Activated CD8-positive, alpha-beta memory T cell treated with anti-CD3 and anti-CD28 coated beads, Interleukin-2, amount 50 U/mL, for 24 hours (primary cell): ENCODE data around the gene SCYGR1.
"Not testable (repeated sequence)": the region's sequence is repeated elsewhere in the genome, so short reads cannot be mapped to it uniquely, and the experiment has no call there.

Experiments
- DNase-seq: peaks from one replicate; pipeline ENCODE4 v3.0.0-alpha.2; 2020; ENCODE audit errors: extremely low read depth

The SCYGR1 gene

DNA sequence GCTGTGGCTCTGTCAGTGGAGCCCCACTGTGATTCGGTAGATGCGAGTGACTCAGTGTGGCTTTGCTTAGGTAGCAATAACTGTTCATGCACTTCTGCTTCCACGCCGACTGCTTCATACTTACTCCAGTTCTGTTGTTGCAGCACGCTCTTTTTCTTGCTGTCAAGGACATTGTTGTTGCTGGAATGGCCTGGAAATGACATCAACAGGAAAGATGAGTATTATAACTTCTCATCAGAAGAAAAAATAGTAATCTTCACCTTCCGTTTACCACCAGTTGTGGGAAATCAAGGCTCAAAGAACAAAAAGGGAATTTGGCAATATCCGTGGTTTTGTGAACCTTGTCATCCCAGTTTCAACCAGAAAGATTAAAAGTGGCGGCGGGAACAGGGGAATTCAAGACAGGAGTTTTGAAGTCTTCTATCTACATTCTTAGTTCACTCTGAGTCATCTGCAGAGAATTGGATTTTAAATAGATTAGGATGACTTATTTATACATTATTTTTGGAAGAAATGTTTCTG is 16.9 kb downstream of the SCYGR1 start:
- DNase-seq = no peak

DNA sequence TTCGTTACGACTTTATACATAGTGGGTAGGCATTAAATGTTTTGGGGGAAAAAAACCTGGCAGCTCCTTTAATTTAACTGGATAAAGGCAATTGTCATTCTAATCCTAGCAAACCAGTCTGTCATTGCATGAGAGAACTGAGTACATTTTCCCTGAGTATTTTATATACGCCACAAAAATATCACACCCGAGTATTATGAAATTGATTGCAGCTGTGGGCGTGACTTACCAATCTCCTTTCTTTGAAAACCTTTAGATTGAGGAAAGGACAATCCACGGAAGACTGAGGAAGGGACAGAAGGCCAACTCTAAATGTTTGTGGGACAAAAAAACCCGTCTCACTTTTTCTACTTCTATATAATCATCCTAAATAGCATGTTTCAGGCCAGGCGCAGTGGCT is 17.7 kb downstream of the SCYGR1 start:
- no peak for DNase-seq

DNA sequence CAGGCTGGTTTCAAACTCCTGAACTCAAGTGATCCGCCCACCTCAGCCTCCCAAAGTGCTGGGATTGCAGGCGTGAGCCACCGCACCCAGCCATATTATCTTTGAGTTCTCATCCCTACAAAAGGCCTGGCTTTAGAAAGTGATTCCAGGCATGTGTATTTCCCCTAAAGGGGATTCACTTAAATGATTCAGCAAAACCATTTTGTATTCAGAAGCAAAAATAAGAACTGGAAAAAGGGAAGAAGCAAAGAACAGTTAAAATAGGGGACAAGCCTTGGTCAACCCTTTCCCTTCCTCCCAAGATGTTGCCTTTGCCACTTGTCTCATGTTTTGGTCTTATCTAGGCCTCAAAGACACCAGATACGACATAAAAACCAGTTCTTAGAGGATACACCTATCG is 19.2 kb downstream of the SCYGR1 start:
- no peak for DNase-seq

DNA sequence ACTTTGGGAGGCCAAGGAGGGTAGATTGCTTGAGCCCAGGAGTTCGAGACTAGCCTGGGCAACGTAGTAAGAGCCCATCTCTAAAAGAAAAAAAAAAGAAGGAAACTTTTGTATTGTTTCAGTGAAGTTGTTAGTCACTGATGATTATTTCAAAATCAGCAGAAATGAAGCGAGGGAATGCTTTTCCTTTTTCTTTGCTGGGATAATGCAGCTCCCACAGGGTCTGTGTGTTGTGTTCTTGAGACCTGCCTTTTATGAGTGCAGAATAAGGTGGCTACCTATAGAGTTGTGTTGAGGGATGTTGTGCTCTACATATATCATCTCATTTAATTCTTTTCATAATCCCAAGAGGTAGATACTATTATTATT is 20.3 kb downstream of the SCYGR1 start:
- no peak for DNase-seq

DNA sequence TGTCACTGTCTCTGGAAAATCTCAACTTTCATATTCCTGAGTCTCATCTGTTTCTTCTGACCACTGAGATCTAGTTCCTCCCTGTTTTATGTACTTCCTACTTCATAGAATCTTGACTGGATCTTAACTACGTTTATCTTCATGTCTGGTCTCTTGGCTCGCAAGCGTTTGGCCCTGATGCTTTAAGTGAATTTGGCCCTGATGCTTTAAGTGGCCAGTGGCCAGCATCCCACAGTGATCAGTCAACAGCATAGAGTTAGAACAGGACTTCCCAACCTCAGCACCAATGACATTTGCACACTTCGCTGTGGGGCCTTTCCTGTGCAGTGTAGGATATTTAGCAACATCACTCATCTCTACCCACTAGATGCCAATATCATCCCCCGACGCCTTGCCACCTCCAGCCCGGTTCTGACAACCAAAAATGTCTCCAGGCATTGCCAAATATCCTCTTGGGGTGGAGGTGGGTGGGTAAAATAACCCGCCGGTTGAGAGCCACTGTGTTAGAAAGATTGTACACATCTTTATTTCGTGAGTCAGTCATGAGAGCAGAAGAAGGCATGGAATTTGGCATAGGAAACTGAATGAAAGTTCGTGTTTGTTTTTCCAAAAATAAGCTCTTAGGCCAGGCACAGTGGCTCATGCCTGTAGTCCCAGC is 20.9 kb downstream of the SCYGR1 start:
- DNase-seq = no peak

DNA sequence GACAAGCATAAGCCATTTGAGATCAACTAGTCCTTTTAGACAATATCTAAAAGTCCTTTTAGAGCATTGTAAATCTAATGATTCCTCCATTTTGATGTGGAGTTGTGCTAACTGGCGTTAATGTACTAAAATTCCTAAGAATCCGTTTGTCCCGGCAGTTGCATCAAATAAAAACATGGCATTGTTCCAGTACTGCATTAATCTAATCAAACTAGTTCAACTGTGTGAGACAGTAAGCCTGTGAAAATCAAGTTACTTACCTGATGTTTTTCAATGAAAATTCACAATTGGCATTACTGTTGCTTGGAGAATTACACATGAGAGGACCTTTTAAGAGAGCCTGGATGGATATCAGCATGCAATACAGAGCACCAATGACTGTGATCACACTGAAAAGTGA is 21.9 kb downstream of the SCYGR1 start:
- no peak for DNase-seq

DNA sequence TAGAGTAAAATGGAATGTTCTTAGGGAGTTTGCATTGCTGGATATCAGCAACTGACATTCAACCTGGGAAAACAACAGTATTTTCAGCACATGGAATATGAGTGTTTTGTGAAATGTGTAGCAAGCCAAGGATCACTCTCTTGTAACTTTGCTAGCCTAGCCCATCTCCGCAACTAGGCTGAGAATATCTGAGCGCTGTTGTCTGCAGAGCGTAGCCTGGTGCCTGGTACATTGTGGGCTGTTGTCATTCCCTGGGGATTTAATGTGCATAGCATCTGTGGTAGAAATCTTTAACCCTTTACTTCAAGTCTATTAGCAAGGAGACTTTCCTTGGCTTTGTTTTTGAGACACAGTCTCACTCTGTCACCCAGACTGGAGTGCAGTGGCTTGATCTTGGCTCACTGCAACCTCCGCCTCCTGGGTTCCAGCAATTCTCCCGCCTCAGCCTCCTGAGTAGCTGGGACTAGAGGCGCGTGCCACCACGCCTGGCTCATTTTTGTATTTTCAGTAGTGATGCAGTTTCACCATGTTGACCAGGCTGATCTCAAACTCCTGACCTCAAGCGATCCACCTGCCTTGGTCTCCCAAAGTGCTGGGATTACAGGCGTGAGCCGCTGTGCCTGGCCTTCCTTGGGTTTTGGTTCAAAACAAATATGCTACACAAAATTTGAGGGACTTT is 23.0 kb downstream of the SCYGR1 start:
- not testable (repeated sequence) for DNase-seq

DNA sequence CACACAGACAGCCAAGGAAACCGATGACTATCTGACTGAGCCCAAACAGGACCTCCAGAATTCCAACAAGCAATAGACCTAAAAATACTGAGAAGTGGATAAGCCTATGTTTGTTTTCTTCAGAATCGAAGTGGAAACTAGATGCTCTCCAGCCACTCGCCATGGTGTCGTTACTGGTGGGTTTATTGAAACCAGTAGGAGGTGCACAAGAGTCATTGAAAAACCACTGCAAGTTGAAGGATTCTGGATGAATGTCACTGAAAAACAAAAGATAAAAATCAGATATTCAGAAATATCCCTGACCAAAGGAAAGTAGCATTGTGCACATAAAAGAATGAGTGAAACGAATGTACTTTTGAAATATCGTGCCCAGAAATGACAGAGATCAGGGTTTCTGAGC is 24.0 kb downstream of the SCYGR1 start:
- DNase-seq = no peak

DNA sequence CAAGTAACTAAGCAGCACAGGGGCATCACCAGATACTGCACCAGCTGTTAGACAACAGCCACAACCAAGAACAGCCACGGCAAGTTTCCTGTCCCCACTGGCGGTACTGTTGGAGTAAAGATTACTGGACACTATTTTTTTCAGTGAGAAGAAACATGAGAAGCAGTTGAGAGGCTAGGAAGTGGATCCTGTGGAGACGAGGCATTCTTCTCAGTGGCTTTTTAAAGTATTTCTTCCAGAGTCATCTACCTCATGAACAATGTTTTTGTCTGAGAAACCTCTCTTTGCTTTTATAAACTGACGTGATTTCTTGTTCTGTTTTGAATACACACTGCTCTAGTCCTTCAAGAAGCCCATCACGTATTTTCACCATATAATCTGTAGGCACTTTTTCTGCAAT is 27.4 kb downstream of the SCYGR1 start:
- DNase-seq = no peak

DNA sequence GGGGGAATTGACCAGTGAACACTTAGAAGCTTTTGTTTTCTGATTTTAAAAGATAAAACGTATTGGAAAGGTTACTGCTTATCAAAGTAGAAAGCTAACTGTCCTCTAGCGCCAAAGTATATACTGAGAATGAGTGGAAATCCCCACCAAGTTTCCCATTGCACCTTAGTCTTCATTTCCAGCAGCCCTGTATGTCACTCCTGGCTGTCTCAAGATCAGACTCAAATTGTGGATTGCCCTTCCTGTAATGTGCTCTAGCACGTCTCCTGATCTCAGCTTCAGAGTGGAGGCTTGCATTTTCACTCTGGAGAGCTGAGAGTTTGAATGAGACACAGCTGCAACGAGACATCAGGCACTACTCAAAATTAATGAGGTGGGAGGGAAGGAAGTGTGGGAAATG is 36.1 kb downstream of the SCYGR1 start:
- no peak for DNase-seq

DNA sequence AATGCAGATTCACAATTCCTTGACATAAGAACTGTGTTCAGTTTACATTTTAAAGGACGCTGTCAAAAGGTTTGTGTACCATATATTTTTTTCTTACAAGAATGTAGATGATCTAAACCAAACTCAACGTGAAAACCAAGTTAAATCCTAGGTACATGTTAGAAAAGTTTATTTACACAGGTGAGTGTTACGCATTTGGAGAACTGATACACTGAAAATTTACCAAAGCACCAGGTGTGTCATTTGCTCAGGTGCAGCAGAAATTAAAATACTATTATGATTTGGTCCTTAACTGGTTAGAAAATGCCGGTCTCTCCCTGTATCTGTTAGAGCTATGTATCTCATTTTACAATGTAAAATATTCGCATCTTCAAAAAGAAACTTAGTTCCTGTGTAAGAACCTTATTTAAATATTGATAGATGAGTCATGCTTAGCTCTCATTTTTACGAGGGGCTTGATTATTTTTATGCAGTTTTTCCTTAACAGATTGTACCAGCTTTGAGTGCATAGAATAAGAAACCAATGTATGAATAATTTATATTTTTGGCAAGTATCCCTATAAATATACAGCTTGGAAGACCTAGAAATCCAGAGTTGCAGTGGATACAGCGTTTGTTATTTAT is 37.6 kb downstream of the SCYGR1 start:
- no peak for DNase-seq

DNA sequence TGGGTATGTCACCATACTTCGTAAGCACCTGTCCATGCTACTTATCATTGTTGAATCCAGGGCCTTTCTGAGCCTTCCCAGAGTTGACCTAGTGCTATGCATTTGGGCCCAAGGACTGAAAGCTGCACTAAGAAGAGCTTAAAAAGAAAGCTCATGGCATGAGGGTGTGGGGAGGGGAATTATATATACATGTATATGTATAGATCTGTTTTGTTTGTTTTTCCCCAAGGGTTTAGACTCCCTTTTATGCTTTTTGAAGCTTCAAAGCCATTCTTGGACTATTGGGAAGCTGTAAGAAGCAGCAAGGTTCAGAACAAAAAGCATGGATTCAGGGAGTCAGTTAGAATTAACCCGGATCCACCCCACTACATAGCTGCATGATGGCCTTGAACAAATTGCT is 39.4 kb downstream of the SCYGR1 start:
- DNase-seq = no peak

DNA sequence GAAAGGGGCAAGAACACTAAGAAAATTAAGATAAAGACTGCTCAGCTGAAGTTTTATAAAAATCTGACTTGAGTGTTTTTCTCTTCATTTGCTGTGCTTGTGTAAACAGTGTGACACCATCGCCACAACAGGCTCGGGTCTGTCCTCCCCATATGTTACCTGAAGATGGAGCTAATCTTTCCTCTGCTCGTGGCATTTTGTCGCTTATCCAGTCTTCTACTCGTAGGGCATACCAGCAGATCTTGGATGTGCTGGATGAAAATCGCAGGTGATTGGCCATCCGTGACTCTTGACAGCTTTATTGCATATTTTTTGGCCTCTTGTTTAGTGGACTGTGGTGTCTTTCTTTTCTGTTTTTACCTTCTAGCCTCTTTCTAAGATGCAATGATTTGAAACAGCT is 40.6 kb downstream of the SCYGR1 start:
- no peak for DNase-seq

DNA sequence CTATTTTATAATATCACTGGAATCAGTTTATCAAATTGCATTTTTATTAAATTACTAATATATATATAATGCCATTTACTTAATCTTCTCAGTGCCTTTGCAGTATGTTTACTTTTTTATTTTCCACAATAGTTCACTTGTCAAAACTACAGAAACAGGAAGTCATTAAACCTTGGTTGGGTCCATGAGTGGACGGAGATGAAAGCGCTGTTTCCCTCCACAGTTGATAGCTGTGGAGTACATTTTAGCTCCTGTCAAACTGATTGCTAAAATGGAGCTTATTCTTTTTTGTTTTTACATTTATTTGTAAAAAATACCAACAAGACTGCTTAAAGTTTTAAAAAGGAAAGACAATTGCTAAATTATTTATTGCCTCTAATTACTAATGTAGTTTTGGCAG is 43.5 kb downstream of the SCYGR1 start:
- no peak for DNase-seq

DNA sequence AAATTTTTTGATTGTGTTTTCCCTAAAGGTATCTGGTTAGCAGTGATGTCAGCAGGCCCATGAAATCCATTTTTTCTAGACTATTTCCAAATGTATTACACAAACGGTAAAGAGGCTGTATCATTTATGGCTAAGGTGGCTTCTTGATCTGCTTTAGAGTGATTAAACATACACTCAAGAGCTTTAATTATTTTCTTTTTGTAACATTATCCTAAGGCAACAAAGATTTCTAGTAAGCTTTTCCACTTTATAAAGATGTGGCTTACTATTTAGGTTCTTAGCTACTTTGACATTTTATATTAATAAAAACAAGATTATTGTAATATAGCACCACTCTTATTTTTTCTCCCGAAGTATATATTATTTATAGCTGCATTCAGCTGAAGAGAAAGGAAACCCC is 46.2 kb downstream of the SCYGR1 start:
- no peak for DNase-seq

DNA sequence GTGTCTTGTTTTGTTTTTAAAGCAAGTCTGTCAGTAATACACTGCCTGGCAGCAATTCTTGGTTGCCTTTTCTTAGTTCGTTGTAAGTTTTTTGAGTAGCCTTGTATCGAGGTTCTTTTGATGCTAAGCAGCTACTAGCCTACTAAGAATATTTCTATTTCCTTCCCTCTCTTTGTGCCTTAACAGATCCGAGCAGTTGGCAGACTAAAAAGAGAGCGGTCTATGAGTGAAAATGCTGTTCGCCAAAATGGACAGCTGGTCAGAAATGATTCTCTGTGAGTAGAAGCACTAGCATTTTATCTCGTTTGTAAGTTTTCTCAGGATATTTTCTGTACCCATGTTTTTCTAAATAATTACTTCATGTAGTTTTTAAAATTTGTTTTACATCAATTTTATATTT is 47.6 kb downstream of the SCYGR1 start:
- DNase-seq = no peak

DNA sequence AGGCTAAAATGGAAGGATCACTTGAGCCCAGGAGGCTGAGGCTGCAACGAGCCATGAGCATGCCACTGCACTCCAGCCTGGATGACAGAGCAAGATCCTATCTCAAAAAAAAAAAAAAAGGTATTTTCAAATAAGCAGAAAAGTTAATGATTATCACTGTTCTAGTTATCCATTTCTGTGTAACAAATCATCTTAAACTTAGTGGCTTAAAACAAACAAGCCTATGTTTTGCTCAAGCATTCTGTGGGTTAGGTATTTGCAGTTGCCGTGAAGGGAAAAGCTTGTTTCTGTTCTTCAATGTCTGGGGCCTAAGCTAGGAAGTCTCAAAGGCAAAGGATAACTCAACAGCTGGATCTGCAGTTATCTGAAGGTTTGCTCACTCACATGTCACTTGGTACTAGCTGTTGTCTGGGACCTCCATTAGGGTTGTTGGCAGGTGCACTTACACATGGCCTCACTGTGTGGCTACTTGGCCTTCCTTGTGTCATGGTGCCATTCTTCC is 48.6 kb downstream of the SCYGR1 start:
- no peak for DNase-seq
